Erythroblast (primary cell): ENCODE results near the gene ZBTB5.

Experiments used
- GATA1 ChIP-seq: IDR thresholded peaks from 2 replicates; pipeline ENCODE4 v1.6.1; 2011; ENCODE audit warnings: low read depth, mild to moderate bottlenecking, control low read depth, low read length, moderate library complexity
- POLR2A ChIP-seq: IDR thresholded peaks from 2 replicates; pipeline ENCODE4 v1.6.1; 2011; ENCODE audit warnings: mild to moderate bottlenecking, low read length

DNA sequence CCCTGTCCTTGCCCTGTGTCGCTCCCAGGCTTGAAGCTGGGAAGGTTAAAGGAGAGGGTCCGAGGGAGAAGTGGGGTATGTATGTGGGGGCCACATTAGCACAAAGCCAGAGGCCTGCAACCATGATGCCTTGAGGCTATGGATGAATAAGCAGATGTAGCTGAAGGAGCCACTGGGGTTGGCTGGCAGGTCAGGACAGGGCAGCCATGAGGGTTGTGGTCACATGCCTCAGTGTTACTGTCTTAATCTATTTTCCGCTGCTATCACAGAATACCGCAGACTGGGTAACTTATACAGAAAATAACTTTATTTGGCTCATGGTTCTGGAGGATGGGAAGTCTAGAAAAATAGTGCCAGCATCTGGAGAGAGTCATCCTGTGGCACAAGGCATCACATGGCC lies 51.9 kb downstream of the ZBTB5 start:
- no peak for TF ChIP-seq POLR2A
- TF ChIP-seq GATA1 = no peak
